GM12872 (cell line): ENCODE data around the gene SCO2.
A peak's percentile ranks its signal among the peaks of the same experiment; 100 is the strongest.

ENCODE experiments used
- TF ChIP-seq, protein P1 (sequence below): IDR thresholded peaks from 3 replicates; pipeline ENCODE4 v1.5.1; 2011; ENCODE audit warnings: low read depth, mild to moderate bottlenecking, low read length, moderate library complexity; ENCODE audit not compliant: insufficient read depth

SCO2 gene

DNA sequence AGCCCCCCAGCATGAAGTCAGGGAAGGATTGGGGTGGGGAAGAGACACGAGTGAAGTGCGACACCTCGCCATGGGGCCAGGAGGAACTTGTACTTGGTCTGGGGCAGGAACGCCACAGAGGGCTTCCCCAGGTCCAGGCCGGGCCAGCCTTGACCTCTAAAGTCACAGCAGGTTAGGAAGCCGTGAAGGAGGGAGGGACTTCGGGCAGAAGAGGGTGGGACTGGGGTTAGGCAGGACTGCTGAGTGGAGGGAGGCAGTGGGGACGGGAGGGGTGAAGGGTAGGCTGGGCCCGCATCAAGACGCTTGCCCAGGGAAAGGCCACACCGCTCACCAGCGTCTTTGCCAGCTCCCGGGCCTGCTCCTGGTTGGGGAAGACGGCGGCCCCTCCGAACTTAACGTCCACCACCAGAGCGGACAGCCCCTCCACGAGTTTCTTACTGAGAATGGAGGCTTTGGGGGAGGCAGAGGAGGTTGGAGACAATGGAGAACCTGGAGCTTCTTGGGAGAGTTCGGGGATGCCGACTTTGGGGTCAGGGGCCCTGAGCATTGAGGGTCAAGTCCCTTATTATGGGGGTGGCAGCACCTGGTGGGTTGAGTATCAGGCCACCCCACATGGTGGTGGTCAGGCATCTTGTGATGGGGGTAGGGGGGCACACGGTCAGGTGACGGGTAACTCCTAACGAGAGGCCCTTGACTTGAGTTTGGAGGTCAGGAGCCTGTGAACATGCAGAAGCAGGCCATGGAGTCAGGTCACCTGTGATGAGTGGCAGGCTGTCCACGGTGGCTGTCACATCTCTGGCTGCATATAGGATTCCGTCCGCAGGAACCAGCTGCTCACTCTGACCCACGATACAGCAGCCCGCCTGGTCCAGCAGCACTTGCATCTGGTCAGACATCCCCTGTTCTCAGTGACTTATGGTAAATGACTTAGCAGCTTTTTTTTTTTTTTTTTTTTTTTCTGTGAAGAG is 1.7 kb upstream of the SCO2 start:
- TF ChIP-seq, protein P1, sequence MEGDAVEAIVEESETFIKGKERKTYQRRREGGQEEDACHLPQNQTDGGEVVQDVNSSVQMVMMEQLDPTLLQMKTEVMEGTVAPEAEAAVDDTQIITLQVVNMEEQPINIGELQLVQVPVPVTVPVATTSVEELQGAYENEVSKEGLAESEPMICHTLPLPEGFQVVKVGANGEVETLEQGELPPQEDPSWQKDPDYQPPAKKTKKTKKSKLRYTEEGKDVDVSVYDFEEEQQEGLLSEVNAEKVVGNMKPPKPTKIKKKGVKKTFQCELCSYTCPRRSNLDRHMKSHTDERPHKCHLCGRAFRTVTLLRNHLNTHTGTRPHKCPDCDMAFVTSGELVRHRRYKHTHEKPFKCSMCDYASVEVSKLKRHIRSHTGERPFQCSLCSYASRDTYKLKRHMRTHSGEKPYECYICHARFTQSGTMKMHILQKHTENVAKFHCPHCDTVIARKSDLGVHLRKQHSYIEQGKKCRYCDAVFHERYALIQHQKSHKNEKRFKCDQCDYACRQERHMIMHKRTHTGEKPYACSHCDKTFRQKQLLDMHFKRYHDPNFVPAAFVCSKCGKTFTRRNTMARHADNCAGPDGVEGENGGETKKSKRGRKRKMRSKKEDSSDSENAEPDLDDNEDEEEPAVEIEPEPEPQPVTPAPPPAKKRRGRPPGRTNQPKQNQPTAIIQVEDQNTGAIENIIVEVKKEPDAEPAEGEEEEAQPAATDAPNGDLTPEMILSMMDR, result no peak

GRCh38 chr22:50526108-50526833 is 873 bp upstream of the SCO2 start:
- TF ChIP-seq, protein P1, result peak; percentile 65; the same call in 2 of the 3 replicates

GRCh38 chr22:50525858-50526107 is 385 bp upstream of the SCO2 start:
- TF ChIP-seq, protein P1, result no peak

DNA sequence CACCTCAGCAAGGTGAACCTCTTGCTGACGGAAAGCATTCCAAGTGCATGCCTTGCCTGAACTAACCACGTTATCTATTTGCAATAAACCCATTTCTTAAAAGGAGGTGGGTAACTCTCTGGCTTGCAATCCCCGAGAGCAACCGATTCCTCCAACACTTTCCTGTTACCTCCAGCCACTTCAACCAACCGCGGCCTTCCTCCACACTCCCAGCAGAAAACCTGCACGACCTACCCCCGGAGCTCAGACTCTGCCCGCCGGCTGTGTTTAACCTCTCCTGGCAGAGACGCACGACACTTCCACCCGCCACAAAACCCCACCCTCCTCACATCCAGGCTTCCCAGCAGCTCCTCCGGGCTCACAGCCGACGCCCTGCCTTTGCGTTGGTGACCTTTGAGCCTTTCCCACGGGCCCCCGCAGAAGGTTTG is 708 bp downstream of the SCO2 start:
- TF ChIP-seq, protein P1, result no peak

DNA sequence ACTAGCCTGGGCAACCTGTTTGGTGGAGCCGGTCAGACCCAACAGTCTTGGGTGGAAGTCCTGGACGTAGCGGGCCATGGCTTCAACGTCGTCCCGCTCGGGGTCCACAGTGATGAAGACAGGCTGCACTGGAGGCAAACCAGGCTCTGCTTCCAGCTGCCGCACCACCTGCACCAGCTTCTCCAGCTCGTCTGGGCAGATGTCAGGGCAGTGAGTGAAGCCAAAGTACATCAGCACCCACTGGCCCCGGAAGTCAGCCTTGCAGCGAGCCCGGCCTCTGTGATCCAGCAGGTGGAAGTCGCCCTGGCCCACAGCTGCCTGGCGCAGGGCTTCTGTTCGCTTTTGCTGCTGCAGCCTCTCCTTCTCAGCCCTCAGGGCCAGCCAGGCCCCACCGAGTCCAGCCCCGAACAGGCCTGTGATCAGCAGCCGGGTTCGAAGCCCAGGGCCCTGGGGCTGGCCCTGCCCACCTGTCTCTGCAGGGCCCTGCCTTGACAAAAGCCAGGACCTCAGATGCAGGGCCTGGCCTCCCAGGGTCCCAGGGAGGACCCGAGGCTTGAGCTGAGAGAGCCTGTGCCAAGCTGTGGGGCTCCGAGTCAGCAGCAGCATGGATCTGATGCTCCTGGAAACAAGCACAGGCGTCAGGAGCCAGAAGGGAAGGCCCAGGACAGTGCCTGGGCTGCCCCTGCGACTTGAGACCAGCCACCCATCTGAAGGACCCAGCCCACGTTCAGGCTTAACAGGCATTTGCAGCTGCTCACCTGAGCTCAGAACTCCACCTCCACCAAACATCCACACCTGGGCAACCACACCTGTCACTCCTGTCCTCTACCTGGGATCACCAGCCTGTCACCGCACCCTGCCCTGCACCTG is 1.4 kb downstream of the SCO2 start:
- TF ChIP-seq, protein P1, result no peak

- TF ChIP-seq, protein P1, result no peak
These were observed 2.0 kb downstream of the SCO2 start for GRCh38 chr22:50523458-50523805.
